GM19023 (cell line): ENCODE data around the gene CNNM2.

Experiments
- ATAC-seq: cut with Tn5 transposase; IDR thresholded peaks from one replicate; pipeline ENCODE4 v1.9.1; 2021; ENCODE audit warnings: mild to moderate bottlenecking, moderate library complexity; ENCODE audit not compliant: unreplicated experiment

The CNNM2 gene

GRCh38 chr10:103067956-103068355, 149.9 kb downstream of the CNNM2 start:
- ATAC-seq, result no peak

- ATAC-seq, result peak; percentile 56
These were observed 151.6 kb downstream of the CNNM2 start for GRCh38 chr10:103069453-103070331.

- no peak for ATAC-seq
These were observed 154.2 kb downstream of the CNNM2 start for GRCh38 chr10:103072276-103072675.

DNA sequence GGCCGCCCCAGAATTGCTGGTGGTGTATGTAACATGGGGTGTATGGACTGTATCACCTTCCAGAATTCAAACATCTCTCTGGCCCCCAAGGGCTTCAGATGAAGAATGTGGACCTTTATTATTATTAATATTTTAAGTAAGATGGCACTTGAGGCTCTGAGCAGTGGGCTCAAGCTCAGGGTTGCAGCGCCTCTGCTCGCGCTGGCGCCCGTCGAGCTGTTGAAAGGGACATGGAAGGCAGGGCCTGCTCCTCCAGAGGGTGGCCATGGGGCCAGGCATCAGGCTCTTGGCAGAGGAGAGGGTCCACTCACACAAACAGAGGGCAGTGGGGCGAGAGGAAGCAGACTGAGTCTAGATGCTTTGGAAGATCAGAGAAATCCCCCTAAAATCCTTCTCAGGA, 154.8 kb downstream of the CNNM2 start:
- no peak for ATAC-seq

- ATAC-seq, result no peak
These were observed 158.9 kb downstream of the CNNM2 start for GRCh38 chr10:103077020-103077419.

DNA sequence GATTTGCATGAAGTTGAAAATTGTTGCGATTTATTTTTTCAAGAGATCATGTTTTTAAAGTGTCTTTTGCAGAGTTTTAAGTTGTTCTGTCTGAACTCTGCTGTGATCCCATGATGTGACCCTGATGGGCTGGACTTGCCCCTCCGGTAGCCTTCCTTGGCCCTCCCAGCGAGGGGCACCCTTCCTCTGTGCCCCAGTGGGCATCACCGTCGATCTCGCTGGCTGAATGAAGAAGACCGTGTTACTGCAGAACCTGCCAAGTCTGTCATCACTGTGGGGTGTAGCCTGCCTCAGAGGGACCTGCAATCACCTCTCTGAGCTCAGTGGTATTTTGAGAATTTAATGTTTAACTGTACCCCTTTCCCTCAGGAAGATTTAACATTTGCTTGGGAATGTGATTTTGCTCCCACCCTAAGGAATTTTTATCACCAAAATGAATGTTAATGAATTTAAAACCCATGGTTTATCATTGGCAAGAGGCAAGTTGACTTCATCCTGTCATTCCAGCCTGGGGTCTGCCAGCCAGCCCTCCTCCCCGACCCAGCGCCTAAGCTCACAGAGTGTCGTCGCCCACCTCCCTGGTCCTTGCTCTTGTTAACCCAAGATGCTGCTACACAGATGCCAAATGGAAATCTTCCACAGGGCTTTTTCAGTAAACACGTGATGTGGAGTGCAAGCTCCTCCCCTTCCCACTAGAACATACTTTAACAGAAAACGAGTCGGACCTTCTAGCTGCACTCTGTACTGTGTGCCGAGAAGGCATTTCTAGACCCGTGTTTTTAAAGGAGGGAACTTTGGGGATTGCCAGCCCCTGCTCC, 159.6 kb downstream of the CNNM2 start:
- ATAC-seq, result no peak

DNA sequence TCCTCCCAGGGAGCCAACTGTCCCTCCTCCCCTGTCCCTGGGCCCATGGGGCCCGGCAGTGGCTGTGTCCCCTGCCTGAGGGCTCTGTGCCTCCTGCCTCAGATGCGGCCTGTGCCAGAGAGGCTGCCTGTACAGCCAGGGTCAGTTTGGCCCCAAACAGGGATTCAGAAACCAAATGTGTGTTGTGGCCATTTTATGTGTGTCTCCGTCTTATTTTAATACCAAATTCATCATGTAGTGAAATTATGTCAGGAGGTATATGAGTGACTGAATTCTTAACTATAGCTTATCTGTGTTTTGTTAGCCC, 160.2 kb downstream of the CNNM2 start:
- ATAC-seq, result no peak

- ATAC-seq, result no peak
These were observed 160.6 kb downstream of the CNNM2 start for GRCh38 chr10:103078676-103079075.

- no peak for ATAC-seq
These were observed 161.0 kb downstream of the CNNM2 start for GRCh38 chr10:103079100-103079499.

DNA sequence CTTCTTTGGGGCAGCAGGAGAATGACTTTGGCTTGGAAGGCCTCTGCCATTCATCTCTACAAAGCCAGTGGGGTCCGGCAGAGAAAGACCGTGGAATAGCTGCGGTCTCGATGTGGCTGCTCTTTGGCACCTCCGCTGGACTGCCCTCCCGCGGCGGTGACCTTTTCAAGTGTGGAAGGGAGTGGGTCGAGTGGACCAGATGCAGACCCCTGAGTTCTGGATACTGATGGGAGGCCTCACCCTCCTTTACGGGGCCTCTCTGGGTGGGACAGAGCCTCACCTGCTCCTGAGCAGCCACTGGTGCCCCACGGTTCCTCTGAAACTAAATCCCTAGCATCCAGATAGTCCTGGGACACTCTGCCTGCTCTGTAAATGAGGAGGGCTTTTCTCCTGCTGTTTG, 161.9 kb downstream of the CNNM2 start:
- ATAC-seq, result no peak

GRCh38 chr10:103080891-103081581, 162.9 kb downstream of the CNNM2 start:
- ATAC-seq, result no peak

GRCh38 chr10:103082683-103083082, 164.6 kb downstream of the CNNM2 start:
- no peak for ATAC-seq

- no peak for ATAC-seq
These were observed 165.3 kb downstream of the CNNM2 start for GRCh38 chr10:103083266-103083976.

DNA sequence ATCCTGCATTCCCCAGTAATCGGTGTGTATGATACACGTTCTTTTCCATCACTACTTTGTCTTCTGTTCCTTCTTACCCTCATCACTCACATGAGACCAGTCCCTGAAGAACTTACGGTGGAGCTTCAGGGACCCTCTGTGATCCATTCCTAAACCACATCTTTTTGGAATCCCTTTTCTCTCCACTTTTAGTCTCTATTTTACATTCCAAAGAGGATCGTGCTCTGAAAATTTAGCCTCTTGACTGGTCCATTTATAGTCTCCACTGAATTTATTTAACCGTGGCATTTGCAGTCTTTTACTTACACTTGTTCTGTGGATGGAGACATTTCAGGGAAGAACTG, 165.9 kb downstream of the CNNM2 start:
- no peak for ATAC-seq

GRCh38 chr10:103086261-103086660, 168.2 kb downstream of the CNNM2 start:
- ATAC-seq, result no peak

- no peak for ATAC-seq
These were observed 168.7 kb downstream of the CNNM2 start for GRCh38 chr10:103086799-103087198.

- ATAC-seq, result no peak
These were observed 171.4 kb downstream of the CNNM2 start for GRCh38 chr10:103089493-103089892.

GRCh38 chr10:103090911-103091310, 172.8 kb downstream of the CNNM2 start:
- no peak for ATAC-seq

GRCh38 chr10:103095005-103095404, 176.9 kb downstream of the CNNM2 start:
- ATAC-seq, result no peak

GRCh38 chr10:103096130-103096529, 178.0 kb downstream of the CNNM2 start:
- no peak for ATAC-seq

DNA sequence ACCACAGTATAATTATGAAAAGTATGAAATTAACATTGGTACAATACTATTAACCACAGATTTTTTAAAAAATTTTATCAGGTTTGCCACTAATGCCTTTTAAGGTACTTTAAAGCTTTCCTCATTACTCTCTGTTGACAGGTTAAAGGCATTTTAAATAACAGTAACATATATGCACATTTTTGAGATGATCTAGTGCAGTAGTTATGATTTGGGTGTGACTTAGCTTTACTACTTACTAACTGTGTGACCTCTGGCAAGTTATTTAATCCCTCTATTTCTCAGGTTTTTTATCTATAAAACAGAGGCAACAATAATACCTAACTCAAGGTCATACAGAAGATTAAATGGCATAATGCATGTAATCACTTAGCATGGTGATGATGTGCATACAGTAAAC, 180.1 kb downstream of the CNNM2 start:
- ATAC-seq, result no peak
